B cell (primary cell): ENCODE results near the gene MYL11.

Experiments used
- CTCF ChIP-seq: fragments of 200-600 bp; IDR thresholded peaks from one replicate; pipeline ENCODE4 v1.8.0; 2022; ENCODE audit warnings: antibody characterized with exemption, mild to moderate bottlenecking
- EZH2 ChIP-seq: IDR thresholded peaks from 2 replicates; pipeline ENCODE4 v1.6.1; 2012; ENCODE audit warnings: borderline replicate concordance, low read depth, mild to moderate bottlenecking, moderate library complexity, low read length; ENCODE audit not compliant: insufficient read depth, poor library complexity, severe bottlenecking

DNA sequence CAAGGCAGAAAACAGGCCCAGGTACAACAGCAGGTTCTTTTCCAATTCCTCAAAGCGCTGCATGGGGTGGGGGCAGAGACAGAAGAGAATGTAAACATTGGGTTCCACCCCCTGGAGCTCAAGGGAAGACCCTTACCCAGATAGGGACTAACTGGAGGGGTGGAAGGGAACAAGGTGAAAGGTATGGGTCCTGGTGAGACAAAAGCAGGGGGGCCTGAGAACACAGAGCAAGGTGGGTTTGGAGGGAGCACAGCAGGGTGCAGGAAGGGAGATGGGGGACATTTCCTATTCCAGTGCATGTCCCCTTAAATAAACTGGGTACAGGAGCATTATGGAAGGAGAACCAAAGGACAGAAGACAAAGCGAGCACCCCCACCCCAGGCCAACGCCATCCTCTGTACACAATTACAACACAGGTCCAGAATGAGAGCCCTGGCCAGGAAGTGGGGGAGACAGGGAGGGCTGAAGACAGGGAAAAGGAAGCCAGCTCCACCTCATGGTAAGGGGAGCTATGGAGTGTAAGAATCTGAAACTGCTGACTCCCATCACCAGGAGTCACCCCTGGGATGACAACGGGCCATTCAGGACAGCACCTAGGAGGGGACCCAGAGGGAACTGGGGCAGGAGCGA, 17.4 kb upstream of the MYL11 start:
- TF ChIP-seq EZH2 (no peak), CTCF (no peak)
